IMR-90 (cell line): ENCODE results near the gene OR5A2.
"Not testable (repeated sequence)": the region's sequence is repeated elsewhere in the genome, so short reads cannot be mapped to it uniquely, and the experiment has no call there.

Experiments
- BHLHE40 ChIP-seq: fragments of 150-350 bp; IDR thresholded peaks from 2 replicates; pipeline ENCODE4 v1.6.1; 2016; ENCODE audit warnings: mild to moderate bottlenecking, low read depth, low read length
- CHD1 ChIP-seq: IDR thresholded peaks from 2 replicates; pipeline ENCODE4 v1.6.1; 2012; ENCODE audit warnings: low read depth, low read length, improper control_type of control experiment
- CTCF ChIP-seq: conservative IDR thresholded peaks from 2 replicates; pipeline ENCODE4 v1.5.1; 2012; ENCODE audit warnings: mild to moderate bottlenecking, low read depth, low read length, improper control_type of control experiment
- MAFK ChIP-seq: IDR thresholded peaks from 2 replicates; pipeline ENCODE4 v1.6.1; 2012; ENCODE audit warnings: low read depth, low read length, improper control_type of control experiment
- MXI1 ChIP-seq: IDR thresholded peaks from 2 replicates; pipeline ENCODE4 v1.6.1; 2012; ENCODE audit warnings: low read depth, mild to moderate bottlenecking, low read length, moderate library complexity, borderline replicate concordance
- POLR2A ChIP-seq: IDR thresholded peaks from 2 replicates; pipeline ENCODE4 v1.6.1; 2012; ENCODE audit warnings: mild to moderate bottlenecking, low read depth, low read length
- RAD21 ChIP-seq: IDR thresholded peaks from 2 replicates; pipeline ENCODE4 v1.6.1; 2012; ENCODE audit warnings: low read length, improper control_type of control experiment
- RCOR1 ChIP-seq: IDR thresholded peaks from 2 replicates; pipeline ENCODE4 v1.6.1; 2012; ENCODE audit warnings: mild to moderate bottlenecking, low read length, improper control_type of control experiment; ENCODE audit not compliant: insufficient replicate concordance

GRCh38 chr11:59445624-59446023, 19.4 kb upstream of the OR5A2 start:
- not testable (repeated sequence) for TF ChIP-seq CTCF, POLR2A, MAFK, MXI1, BHLHE40, RCOR1, CHD1, RAD21
